NB4 (cell line): ENCODE data around the gene MAPK4.

Experiments
- DNase-seq: peaks from one replicate; pipeline ENCODE4 v3.0.0; 2010; ENCODE audit warnings: low read depth
- H3K4me3 ChIP-seq: one replicate; pipeline ENCODE4 v1.5.1; 2011; ENCODE audit warnings: mild to moderate bottlenecking, low read depth, low read length, moderate library complexity
- CTCF ChIP-seq: IDR thresholded peaks from one replicate; pipeline ENCODE4 v1.5.1; 2012; ENCODE audit warnings: low read depth, low read length
- MAX ChIP-seq: IDR thresholded peaks from 2 replicates; pipeline ENCODE4 v1.6.1; 2011; ENCODE audit warnings: low read depth, low read length
- MYC ChIP-seq: IDR thresholded peaks from 2 replicates; pipeline ENCODE4 v1.6.1; 2011; ENCODE audit warnings: low read depth, low read length
- POLR2A ChIP-seq: IDR thresholded peaks from 2 replicates; pipeline ENCODE4 v1.6.1; 2011; ENCODE audit warnings: mild to moderate bottlenecking; ENCODE audit not compliant: insufficient read length; ENCODE audit errors: extremely low read depth

MAPK4 gene

GRCh38 chr18:50738098-50738757, 178.3 kb downstream of the MAPK4 start:
- TF ChIP-seq MAX, result no peak
- TF ChIP-seq CTCF, result no peak
- no peak for TF ChIP-seq MYC
- no peak for TF ChIP-seq POLR2A
- no peak for DNase-seq
- no peak overlapping the region for H3K4me3 ChIP-seq

- no peak overlapping the region for H3K4me3 ChIP-seq
- DNase-seq, result peak; percentile 51
- TF ChIP-seq CTCF (no peak), MYC (no peak), POLR2A (no peak), MAX (no peak)
Measured at GRCh38 chr18:50742952-50743351, 183.1 kb downstream of the MAPK4 start.

GRCh38 chr18:50744253-50744652, 184.4 kb downstream of the MAPK4 start:
- no peak overlapping the region for H3K4me3 ChIP-seq
- no peak for DNase-seq

GRCh38 chr18:50745945-50746344, 186.1 kb downstream of the MAPK4 start:
- DNase-seq, result no peak
- TF ChIP-seq MYC (no peak), CTCF (no peak), MAX (no peak), POLR2A (no peak)
- H3K4me3 ChIP-seq, result no peak overlapping the region

More at GRCh38 chr18:50744253-50744652, 184.4 kb downstream of the MAPK4 start:
- no peak for TF ChIP-seq POLR2A
- TF ChIP-seq MYC, result no peak
- no peak for TF ChIP-seq CTCF
- no peak for TF ChIP-seq MAX

- H3K4me3 ChIP-seq, result no peak overlapping the region
- no peak for DNase-seq
- TF ChIP-seq MAX (no peak), CTCF (no peak), MYC (no peak), POLR2A (no peak)
Measured at GRCh38 chr18:50747849-50748242, 188.0 kb downstream of the MAPK4 start.
